ENCODE measurements around the gene SAC3D1. TPM values are rescaled to one million over a fixed set of nuclear protein-coding genes. Genes with fewer than 3 reads are reported as not detected.

Gene SAC3D1
- total and polyA plus RNA-seq, 2 of the 8 experiments (the other 6 are each of a cell fraction or from before 2014, with no cell fraction given): 19.4 to 25.8 TPM

GRCh38 chr11:65083134-65083833, 42.3 kb downstream of the SAC3D1 start (continued):
- TF ChIP-seq CHD7 (IDR thresholded peaks at IDR 0.05; ENCODE audit: insufficient replicate concordance, low read length) (no peak), TBP (IDR thresholded peaks at IDR 0.05; ENCODE audit: low read depth, low read length) (no peak), TAF1 (IDR thresholded peaks at IDR 0.05; ENCODE audit: low read depth, low read length) (no peak), POLR2A (IDR thresholded peaks at IDR 0.05; ENCODE audit: control extremely low read depth in 1 of 2, low read depth in 2 of 2, low read length in 2 of 2) (no peak; a peak in 1 of 3 replicates), MAX (IDR thresholded peaks at IDR 0.05) (no peak), CBX5 (IDR thresholded peaks at IDR 0.05; ENCODE audit: low read depth, low read length) (no peak)
